ENCODE data around the gene ZRANB3. TPM values are rescaled to one million over a fixed set of nuclear protein-coding genes. Genes with fewer than 3 reads are reported as not detected.

Gene ZRANB3
- total and polyA plus RNA-seq, 2 donors (not counting 3 experiments of a cell fraction or from before 2014, with no cell fraction given), result 2.2 to 6.0 TPM

DNA sequence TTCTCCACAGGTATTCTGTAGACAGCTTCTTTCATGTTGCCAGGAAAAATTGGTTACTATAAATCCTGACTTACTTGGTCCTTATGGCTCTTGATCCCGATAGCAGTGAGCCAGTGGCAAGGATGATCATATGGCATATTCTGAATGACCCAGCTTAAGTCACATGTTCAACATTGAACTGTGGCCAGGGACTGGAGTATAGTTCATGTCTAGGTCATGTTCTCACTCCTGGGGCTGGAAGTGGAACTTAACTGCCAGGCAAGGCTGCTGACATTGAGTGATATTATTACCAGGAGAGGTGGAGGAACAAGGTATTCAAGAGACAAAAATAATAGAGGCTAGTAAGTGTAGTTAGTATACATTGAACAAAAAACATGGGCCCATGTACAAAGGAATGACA, 26.5 kb upstream of the ZRANB3 start:
- DNase-seq (ENCODE audit: low read depth, low spot score), result no peak
- no peak overlapping the region for H2AFZ ChIP-seq (ENCODE audit: low read depth, low read length)
- no peaks in the 10 kb centered on the region for H3K9me3 ChIP-seq (replicated peaks; ENCODE audit: control insufficient read depth, insufficient read depth, low read length)
- no peaks in the 10 kb centered on the region for H3K9me1 ChIP-seq (replicated peaks; ENCODE audit: control insufficient read depth, extremely low read depth, insufficient read depth, low read length)
- H3K4me3 ChIP-seq (replicated peaks in 1 of 3; ENCODE audit: insufficient read depth in 1 of 3, low read depth in 1 of 3, low read length in 3 of 3), result no peak overlapping the region
- peaks cover 35% of the 10 kb centered on the region for H3K79me2 ChIP-seq (ENCODE audit: control insufficient read depth, insufficient read depth, low read length)
- TF ChIP-seq FOS (IDR thresholded peaks at IDR 0.05; ENCODE audit: borderline replicate concordance, insufficient read depth, low read length) (no peak), GATA2 (IDR thresholded peaks at IDR 0.05; ENCODE audit: insufficient read depth, insufficient read length, low read depth, low read length) (no peak), POLR2AphosphoS5 (IDR thresholded peaks at IDR 0.05; ENCODE audit: insufficient read depth, low read depth, low read length) (no peak), POLR2A (IDR thresholded peaks at IDR 0.05; ENCODE audit: low read depth, low read length) (no peak), JUN (IDR thresholded peaks at IDR 0.05; ENCODE audit: borderline replicate concordance, insufficient read depth, insufficient read length, low read depth) (no peak), MYC (IDR thresholded peaks at IDR 0.05; ENCODE audit: low read depth, low read length) (no peak), EZH2 (IDR thresholded peaks at IDR 0.05; ENCODE audit: borderline replicate concordance, low read depth, low read length, severe bottlenecking) (no peak)
- TF ChIP-seq, protein P1, sequence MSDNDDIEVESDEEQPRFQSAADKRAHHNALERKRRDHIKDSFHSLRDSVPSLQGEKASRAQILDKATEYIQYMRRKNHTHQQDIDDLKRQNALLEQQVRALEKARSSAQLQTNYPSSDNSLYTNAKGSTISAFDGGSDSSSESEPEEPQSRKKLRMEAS (IDR thresholded peaks at IDR 0.05; ENCODE audit: insufficient read depth, insufficient read length), result no peak
- TF ChIP-seq, protein P2, sequence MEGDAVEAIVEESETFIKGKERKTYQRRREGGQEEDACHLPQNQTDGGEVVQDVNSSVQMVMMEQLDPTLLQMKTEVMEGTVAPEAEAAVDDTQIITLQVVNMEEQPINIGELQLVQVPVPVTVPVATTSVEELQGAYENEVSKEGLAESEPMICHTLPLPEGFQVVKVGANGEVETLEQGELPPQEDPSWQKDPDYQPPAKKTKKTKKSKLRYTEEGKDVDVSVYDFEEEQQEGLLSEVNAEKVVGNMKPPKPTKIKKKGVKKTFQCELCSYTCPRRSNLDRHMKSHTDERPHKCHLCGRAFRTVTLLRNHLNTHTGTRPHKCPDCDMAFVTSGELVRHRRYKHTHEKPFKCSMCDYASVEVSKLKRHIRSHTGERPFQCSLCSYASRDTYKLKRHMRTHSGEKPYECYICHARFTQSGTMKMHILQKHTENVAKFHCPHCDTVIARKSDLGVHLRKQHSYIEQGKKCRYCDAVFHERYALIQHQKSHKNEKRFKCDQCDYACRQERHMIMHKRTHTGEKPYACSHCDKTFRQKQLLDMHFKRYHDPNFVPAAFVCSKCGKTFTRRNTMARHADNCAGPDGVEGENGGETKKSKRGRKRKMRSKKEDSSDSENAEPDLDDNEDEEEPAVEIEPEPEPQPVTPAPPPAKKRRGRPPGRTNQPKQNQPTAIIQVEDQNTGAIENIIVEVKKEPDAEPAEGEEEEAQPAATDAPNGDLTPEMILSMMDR (IDR thresholded peaks at IDR 0.05; ENCODE audit: extremely low read depth in 1 of 2, insufficient read depth in 1 of 2, low read depth in 1 of 2, low read length in 2 of 2), result no peak
- no peak overlapping the region for H3K27ac ChIP-seq (ENCODE audit: insufficient read depth, low read depth, low read length)
- no peaks in the 10 kb centered on the region for H3K27me3 ChIP-seq (ENCODE audit: control insufficient read depth in 2 of 2, insufficient read depth in 2 of 2, low read length in 2 of 2)
- FAIRE-seq, result no peak
- intact Hi-C loops (cut with micrococcal nuclease), result no loop called here
- H3K36me3 ChIP-seq (ENCODE audit: control insufficient read depth in 2 of 2, extremely low read depth in 1 of 2, insufficient read depth in 2 of 2, low read length in 2 of 2), result peaks cover 0 to 2% of the 10 kb centered on the region in 2 experiments
- ChIA-PET POLR2A (no interaction called here), CTCF (interaction anchor here (1.2 kb wide), 1 partner anchor 14 kb away, joined by 4 read pairs; no protein-coding TSS in a partner anchor)
- no TSS peak for BruUV-seq (replicated peaks)
- no peaks in the 10 kb centered on the region for H3K4me1 ChIP-seq (ENCODE audit: control insufficient read depth, extremely low read depth, insufficient read depth, low read length)
- no peaks in the 10 kb centered on the region for H4K20me1 ChIP-seq (replicated peaks; ENCODE audit: control insufficient read depth, extremely low read depth, insufficient read depth, low read length)
- no peak overlapping the region for H3K9ac ChIP-seq (replicated peaks; ENCODE audit: extremely low read depth, insufficient read depth, low read length)
- dilution Hi-C loops (cut with MboI; ENCODE audit: extremely low pct_ligation_motif_present, low sequenced_read_pairs), result no loop called here
- no peak overlapping the region for H3K4me2 ChIP-seq (ENCODE audit: insufficient read depth, low read length)

All from endothelial cell of umbilical vein (primary cell).